Type B pancreatic cell (in vitro differentiated cells): ENCODE results near the gene KRTAP4-16. TPM values are rescaled to one million over a fixed set of nuclear protein-coding genes. Genes with fewer than 3 reads are reported as not detected.
"Not testable (repeated sequence)": the region's sequence is repeated elsewhere in the genome, so short reads cannot be mapped to it uniquely, and the experiment has no call there.

Experiments
- DNase-seq: peaks from one replicate; pipeline ENCODE4 v3.0.0; 2021; ENCODE audit warnings: mixed read lengths; ENCODE audit not compliant: unreplicated experiment; ENCODE audit errors: extremely low spot score
- H3K27ac Mint-ChIP-seq: 2 replicates; pipeline ENCODE4 v1.8.0; 2021; ENCODE audit warnings: mild to moderate bottlenecking, mixed read lengths
- H3K27me3 Mint-ChIP-seq: 2 replicates; pipeline ENCODE4 v1.8.0; 2021; ENCODE audit warnings: mixed read lengths
- H3K36me3 Mint-ChIP-seq: 2 replicates; pipeline ENCODE4 v1.8.0; 2021; ENCODE audit warnings: mixed read lengths
- H3K4me1 Mint-ChIP-seq: one replicate; pipeline ENCODE4 v1.8.0; 2021; ENCODE audit warnings: mixed read lengths; ENCODE audit not compliant: unreplicated experiment
- H3K4me3 Mint-ChIP-seq: 2 replicates; pipeline ENCODE4 v1.8.0; 2021; ENCODE audit warnings: mild to moderate bottlenecking, mixed read lengths
- H3K9me3 Mint-ChIP-seq: 2 replicates; pipeline ENCODE4 v1.8.0; 2021; ENCODE audit warnings: mixed read lengths
- CTCF ChIP-seq: fragments of 200-600 bp; sonication (generic); conservative IDR thresholded peaks from 2 replicates; pipeline ENCODE4 v1.5.0; 2021; ENCODE audit warnings: antibody characterized with exemption, mild to moderate bottlenecking
- total RNA-seq: library from RNA; stranded (reverse); gene quantifications from 2 replicates; pipeline ENCODE4 v1.2.1, GENCODE V29; 2021; ENCODE audit warnings: low replicate concordance

Gene KRTAP4-16
- total RNA-seq, 1 donor from 2014 or later: not detected

GRCh38 chr17:41121742-41122141, 19.7 kb upstream of the KRTAP4-16 start:
- Mint-ChIP-seq H3K4me3 (no peak overlapping the region), H3K27me3 (peaks cover 4% of the 10 kb centered on the region), H3K36me3 (no peaks in the 10 kb centered on the region), H3K27ac (no peak overlapping the region), H3K4me1 (peaks cover 4% of the 10 kb centered on the region), H3K9me3 (no peaks in the 10 kb centered on the region)
- TF ChIP-seq CTCF: no peak
- DNase-seq: no peak

- H3K27me3 Mint-ChIP-seq, DNase-seq, H3K4me3 Mint-ChIP-seq, H3K27ac Mint-ChIP-seq, H3K9me3 Mint-ChIP-seq, H3K36me3 Mint-ChIP-seq, H3K4me1 Mint-ChIP-seq: not testable (repeated sequence)
Observed at GRCh38 chr17:41119696-41120690, 18.0 kb upstream of the KRTAP4-16 start.

GRCh38 chr17:41118721-41119120, 16.7 kb upstream of the KRTAP4-16 start:
- no peak for TF ChIP-seq CTCF
- Mint-ChIP-seq H3K27ac (no peak overlapping the region), H3K36me3 (no peaks in the 10 kb centered on the region), H3K9me3 (no peaks in the 10 kb centered on the region), H3K4me3 (no peak overlapping the region), H3K4me1 (peaks cover 4% of the 10 kb centered on the region), H3K27me3 (no peaks in the 10 kb centered on the region)
- no peak for DNase-seq

- DNase-seq, H3K4me3 Mint-ChIP-seq, H3K27ac Mint-ChIP-seq, H3K27me3 Mint-ChIP-seq, H3K36me3 Mint-ChIP-seq, H3K9me3 Mint-ChIP-seq, H3K4me1 Mint-ChIP-seq: not testable (repeated sequence)
Observed at GRCh38 chr17:41117846-41118386, 15.9 kb upstream of the KRTAP4-16 start, which contains the start of gene KRTAP4-11. Gene KRTAP4-11, minus strand, starts transcription at chr17:41118373. Its CDS starts 58 bp downstream, at chr17:41118315.

GRCh38 chr17:41116297-41116696, 14.3 kb upstream of the KRTAP4-16 start:
- DNase-seq: no peak
- Mint-ChIP-seq H3K4me3 (no peak overlapping the region), H3K36me3 (no peaks in the 10 kb centered on the region), H3K4me1 (peaks cover 4% of the 10 kb centered on the region), H3K9me3 (no peaks in the 10 kb centered on the region), H3K27ac (no peak overlapping the region), H3K27me3 (no peaks in the 10 kb centered on the region)
- TF ChIP-seq CTCF: no peak

GRCh38 chr17:41111151-41111885, 9.3 kb upstream of the KRTAP4-16 start:
- H3K27me3 Mint-ChIP-seq: no peaks in the 10 kb centered on the region
- TF ChIP-seq CTCF: no peak
- DNase-seq: no peak
- H3K4me1 Mint-ChIP-seq: no peaks in the 10 kb centered on the region
- no peak overlapping the region for H3K4me3 Mint-ChIP-seq
- no peaks in the 10 kb centered on the region for H3K36me3 Mint-ChIP-seq
- H3K27ac Mint-ChIP-seq: no peak overlapping the region
- H3K9me3 Mint-ChIP-seq: peaks cover 6% of the 10 kb centered on the region

- not testable (repeated sequence) for H3K4me3 Mint-ChIP-seq, H3K27me3 Mint-ChIP-seq, H3K27ac Mint-ChIP-seq, H3K4me1 Mint-ChIP-seq, DNase-seq, H3K36me3 Mint-ChIP-seq, H3K9me3 Mint-ChIP-seq
Observed at GRCh38 chr17:41108728-41109386, 6.8 kb upstream of the KRTAP4-16 start.
